ENCODE data around the gene C12orf56.
"Not testable (repeated sequence)": the region's sequence is repeated elsewhere in the genome, so short reads cannot be mapped to it uniquely, and the experiment has no call there.

C12orf56 gene

GRCh38 chr12:64383675-64384074, 6.9 kb downstream of the C12orf56 start:
- no peak overlapping the region for H3K18ac ChIP-seq (ENCODE audit: low read length)
- H3K79me1 ChIP-seq (ENCODE audit: low read depth, low read length) = no peaks in the 10 kb centered on the region
- H2BK5ac ChIP-seq (ENCODE audit: low read length) = no peak overlapping the region
- H2AK5ac ChIP-seq (ENCODE audit: low read depth, low read length) = no peak overlapping the region
- no peak overlapping the region for H2AFZ ChIP-seq (ENCODE audit: low read length)
- no peak overlapping the region for H3K4me2 ChIP-seq (ENCODE audit: insufficient read depth, low read length, poor library complexity, severe bottlenecking)
- no peak overlapping the region for H3K27ac ChIP-seq (replicated peaks; ENCODE audit: low read length)
- H4K8ac ChIP-seq (ENCODE audit: low read depth, low read length) = no peak overlapping the region
- no peak overlapping the region for H2BK12ac ChIP-seq (ENCODE audit: low read length)
- no peaks in the 10 kb centered on the region for H3K36me3 ChIP-seq (replicated peaks in 1 of 2; ENCODE audit: control insufficient read depth in 2 of 2, insufficient read depth in 2 of 2, low read length in 2 of 2)
- no peaks in the 10 kb centered on the region for H3K4me1 ChIP-seq (ENCODE audit: control insufficient read depth in 2 of 2, insufficient read depth in 1 of 2, low read depth in 1 of 2, low read length in 2 of 2)
- no peak overlapping the region for H2BK120ac ChIP-seq (ENCODE audit: low read depth, low read length)
- no peak overlapping the region for H2BK15ac ChIP-seq (ENCODE audit: low read length)
- H3K4ac ChIP-seq (ENCODE audit: low read length) = no peak overlapping the region
- H4K91ac ChIP-seq (ENCODE audit: low read depth, low read length, poor library complexity) = no peak overlapping the region
- peaks cover 0 to 2% (median 0%) of the 10 kb centered on the region in 3 experiments for H3K27me3 ChIP-seq (ENCODE audit: control insufficient read depth in 3 of 3, insufficient read depth in 3 of 3, low read depth in 1 of 3, low read length in 3 of 3)
- no peak overlapping the region for H3K23ac ChIP-seq (ENCODE audit: low read depth, low read length, poor library complexity)
- no peak for DNase-seq (ENCODE audit: low spot score)
- no CpG with 5 or more reads among the region's 1 CpG for WGBS, 2 donors (ENCODE audit: extremely low coverage in 2 of 2, insufficient read length in 2 of 2, insufficient replicate concordance in 1 of 2)
- H3K9ac ChIP-seq (ENCODE audit: low read depth, low read length, poor library complexity) = no peak overlapping the region
- no peak overlapping the region for H3K4me3 ChIP-seq (ENCODE audit: low read length in 2 of 2)
- H3K9me3 ChIP-seq (replicated peaks in 1 of 2; ENCODE audit: control insufficient read depth in 2 of 2, insufficient read depth in 1 of 2, low read depth in 1 of 2, low read length in 2 of 2) = no peaks in the 10 kb centered on the region
- H3K14ac ChIP-seq (ENCODE audit: low read length) = no peak overlapping the region

- H4K91ac ChIP-seq (ENCODE audit: low read depth, low read length, poor library complexity) = no peak overlapping the region
- no peak overlapping the region for H3K4ac ChIP-seq (ENCODE audit: low read length)
- H2AK5ac ChIP-seq (ENCODE audit: low read depth, low read length) = no peak overlapping the region
- H3K27me3 ChIP-seq (ENCODE audit: control insufficient read depth in 3 of 3, insufficient read depth in 3 of 3, low read depth in 1 of 3, low read length in 3 of 3) = no peaks in the 10 kb centered on the region
- no peak for DNase-seq (ENCODE audit: low spot score)
- no peak overlapping the region for H4K8ac ChIP-seq (ENCODE audit: low read depth, low read length)
- H3K9me3 ChIP-seq (replicated peaks in 1 of 2; ENCODE audit: control insufficient read depth in 2 of 2, insufficient read depth in 1 of 2, low read depth in 1 of 2, low read length in 2 of 2) = no peaks in the 10 kb centered on the region
- WGBS, 2 donors (ENCODE audit: extremely low coverage in 2 of 2, insufficient read length in 2 of 2, insufficient replicate concordance in 1 of 2) = no CpG with 5 or more reads among the region's 4 CpGs
- no peaks in the 10 kb centered on the region for H3K36me3 ChIP-seq (replicated peaks in 1 of 2; ENCODE audit: control insufficient read depth in 2 of 2, insufficient read depth in 2 of 2, low read length in 2 of 2)
- no peak overlapping the region for H3K18ac ChIP-seq (ENCODE audit: low read length)
- H2AFZ ChIP-seq (ENCODE audit: low read length) = peak overlapping the region; percentile 19
- no peak overlapping the region for H3K23ac ChIP-seq (ENCODE audit: low read depth, low read length, poor library complexity)
- H2BK5ac ChIP-seq (ENCODE audit: low read length) = no peak overlapping the region
- H3K27ac ChIP-seq (replicated peaks; ENCODE audit: low read length) = no peak overlapping the region
- no peak overlapping the region for H2BK12ac ChIP-seq (ENCODE audit: low read length)
- H3K4me3 ChIP-seq (ENCODE audit: low read length in 2 of 2) = no peak overlapping the region
- H2BK15ac ChIP-seq (ENCODE audit: low read length) = no peak overlapping the region
- H3K4me2 ChIP-seq (ENCODE audit: insufficient read depth, low read length, poor library complexity, severe bottlenecking) = no peak overlapping the region
- no peaks in the 10 kb centered on the region for H3K4me1 ChIP-seq (ENCODE audit: control insufficient read depth in 2 of 2, insufficient read depth in 1 of 2, low read depth in 1 of 2, low read length in 2 of 2)
- H3K79me1 ChIP-seq (ENCODE audit: low read depth, low read length) = no peaks in the 10 kb centered on the region
- no peak overlapping the region for H2BK120ac ChIP-seq (ENCODE audit: low read depth, low read length)
- H3K14ac ChIP-seq (ENCODE audit: low read length) = no peak overlapping the region
- H3K9ac ChIP-seq (ENCODE audit: low read depth, low read length, poor library complexity) = no peak overlapping the region
Observed at GRCh38 chr12:64362721-64363305, 27.7 kb downstream of the C12orf56 start.

GRCh38 chr12:64361173-64361572, 29.4 kb downstream of the C12orf56 start:
- DNase-seq (ENCODE audit: low spot score); H3K4me3 ChIP-seq (ENCODE audit: low read length in 2 of 2); H4K91ac ChIP-seq (ENCODE audit: low read depth, low read length, poor library complexity); H3K9me3 ChIP-seq (replicated peaks in 1 of 2; ENCODE audit: control insufficient read depth in 2 of 2, insufficient read depth in 1 of 2, low read depth in 1 of 2, low read length in 2 of 2); H3K9ac ChIP-seq (ENCODE audit: low read depth, low read length, poor library complexity); H3K18ac ChIP-seq (ENCODE audit: low read length); H3K27ac ChIP-seq (replicated peaks; ENCODE audit: low read length); H2BK5ac ChIP-seq (ENCODE audit: low read length); H4K8ac ChIP-seq (ENCODE audit: low read depth, low read length); H3K4ac ChIP-seq (ENCODE audit: low read length); H3K23ac ChIP-seq (ENCODE audit: low read depth, low read length, poor library complexity); H3K4me2 ChIP-seq (ENCODE audit: insufficient read depth, low read length, poor library complexity, severe bottlenecking); H3K79me1 ChIP-seq (ENCODE audit: low read depth, low read length); H2AFZ ChIP-seq (ENCODE audit: low read length); H2BK15ac ChIP-seq (ENCODE audit: low read length); H3K36me3 ChIP-seq (replicated peaks in 1 of 2; ENCODE audit: control insufficient read depth in 2 of 2, insufficient read depth in 2 of 2, low read length in 2 of 2); H3K14ac ChIP-seq (ENCODE audit: low read length); H2AK5ac ChIP-seq (ENCODE audit: low read depth, low read length); H2BK120ac ChIP-seq (ENCODE audit: low read depth, low read length); H2BK12ac ChIP-seq (ENCODE audit: low read length); H3K4me1 ChIP-seq (ENCODE audit: control insufficient read depth in 2 of 2, insufficient read depth in 1 of 2, low read depth in 1 of 2, low read length in 2 of 2); H3K27me3 ChIP-seq (ENCODE audit: control insufficient read depth in 3 of 3, insufficient read depth in 3 of 3, low read depth in 1 of 3, low read length in 3 of 3): not testable (repeated sequence)
- no CpG with 5 or more reads among the region's 3 CpGs for WGBS, 2 donors (ENCODE audit: extremely low coverage in 2 of 2, insufficient read length in 2 of 2, insufficient replicate concordance in 1 of 2)

GRCh38 chr12:64356209-64356608, 34.3 kb downstream of the C12orf56 start:
- H3K4me2 ChIP-seq (ENCODE audit: insufficient read depth, low read length, poor library complexity, severe bottlenecking); H3K27me3 ChIP-seq (ENCODE audit: control insufficient read depth in 3 of 3, insufficient read depth in 3 of 3, low read depth in 1 of 3, low read length in 3 of 3); H3K23ac ChIP-seq (ENCODE audit: low read depth, low read length, poor library complexity); H2BK12ac ChIP-seq (ENCODE audit: low read length); H3K4me3 ChIP-seq (ENCODE audit: low read length in 2 of 2); H3K4ac ChIP-seq (ENCODE audit: low read length); DNase-seq (ENCODE audit: low spot score); H3K18ac ChIP-seq (ENCODE audit: low read length); H3K4me1 ChIP-seq (ENCODE audit: control insufficient read depth in 2 of 2, insufficient read depth in 1 of 2, low read depth in 1 of 2, low read length in 2 of 2); H3K79me1 ChIP-seq (ENCODE audit: low read depth, low read length); H4K91ac ChIP-seq (ENCODE audit: low read depth, low read length, poor library complexity); H3K9me3 ChIP-seq (replicated peaks in 1 of 2; ENCODE audit: control insufficient read depth in 2 of 2, insufficient read depth in 1 of 2, low read depth in 1 of 2, low read length in 2 of 2); H3K9ac ChIP-seq (ENCODE audit: low read depth, low read length, poor library complexity); H2BK15ac ChIP-seq (ENCODE audit: low read length); H2AK5ac ChIP-seq (ENCODE audit: low read depth, low read length); H3K14ac ChIP-seq (ENCODE audit: low read length); H2BK5ac ChIP-seq (ENCODE audit: low read length); H2AFZ ChIP-seq (ENCODE audit: low read length); H3K27ac ChIP-seq (replicated peaks; ENCODE audit: low read length); H4K8ac ChIP-seq (ENCODE audit: low read depth, low read length); H2BK120ac ChIP-seq (ENCODE audit: low read depth, low read length); H3K36me3 ChIP-seq (replicated peaks in 1 of 2; ENCODE audit: control insufficient read depth in 2 of 2, insufficient read depth in 2 of 2, low read length in 2 of 2): not testable (repeated sequence)
- no CpG with 5 or more reads among the region's 2 CpGs for WGBS, 2 donors (ENCODE audit: extremely low coverage in 2 of 2, insufficient read length in 2 of 2, insufficient replicate concordance in 1 of 2)
